ENCODE measurements around the gene TROAP.
A peak's percentile ranks its signal among the peaks of the same experiment; 100 is the strongest.

The TROAP gene

GRCh38 chr12:49344486-49345050 is 21.5 kb downstream of the TROAP start:
- DNase-seq (ENCODE audit: low read depth): no peak

- DNase-seq (ENCODE audit: low read depth): no peak
Measured at GRCh38 chr12:49345051-49345824, 22.2 kb downstream of the TROAP start.

- no peak for DNase-seq (ENCODE audit: low read depth)
Measured at GRCh38 chr12:49345825-49346658, 23.0 kb downstream of the TROAP start.

GRCh38 chr12:49346659-49347310 is 23.7 kb downstream of the TROAP start, which contains the start of gene DNAJC22:
TSS of gene DNAJC22 (plus strand) at chr12:49346888. CDS start at chr12:49348873, 1,985 bp downstream.
- DNase-seq (ENCODE audit: low read depth): no peak

- no peak for DNase-seq (ENCODE audit: low read depth)
Measured at GRCh38 chr12:49347311-49348193, 24.5 kb downstream of the TROAP start.

- DNase-seq (ENCODE audit: low read depth): no peak
Measured at GRCh38 chr12:49348781-49349180, 25.7 kb downstream of the TROAP start.

- DNase-seq (ENCODE audit: low read depth): no peak
Measured at GRCh38 chr12:49349266-49349665, 26.2 kb downstream of the TROAP start.

GRCh38 chr12:49352351-49352750 is 29.3 kb downstream of the TROAP start:
- DNase-seq (ENCODE audit: low read depth): no peak

GRCh38 chr12:49355913-49356312 is 32.9 kb downstream of the TROAP start:
- DNase-seq (ENCODE audit: low read depth): no peak

- no peak for DNase-seq (ENCODE audit: low read depth)
Measured at GRCh38 chr12:49357103-49357678, 34.1 kb downstream of the TROAP start.

- DNase-seq (ENCODE audit: low read depth): peak; percentile 62
Measured at GRCh38 chr12:49358483-49359141, 35.6 kb downstream of the TROAP start.

GRCh38 chr12:49359671-49360070 is 36.6 kb downstream of the TROAP start:
- DNase-seq (ENCODE audit: low read depth): no peak

GRCh38 chr12:49362077-49362476 is 39.0 kb downstream of the TROAP start:
- DNase-seq (ENCODE audit: low read depth): no peak

- no peak for DNase-seq (ENCODE audit: low read depth)
Measured at GRCh38 chr12:49364989-49365388, 41.9 kb downstream of the TROAP start.

GRCh38 chr12:49365542-49365941 is 42.5 kb downstream of the TROAP start:
- DNase-seq (ENCODE audit: low read depth): no peak

- no peak for DNase-seq (ENCODE audit: low read depth)
Measured at GRCh38 chr12:49366096-49366651, 43.1 kb downstream of the TROAP start.

GRCh38 chr12:49366652-49367380 is 43.8 kb downstream of the TROAP start:
- peak; percentile 89 for DNase-seq (ENCODE audit: low read depth)

GRCh38 chr12:49367381-49368239 is 44.6 kb downstream of the TROAP start, which contains the start of gene SPATS2:
TSS of gene SPATS2 (plus strand) at chr12:49367462. CDS start at chr12:49461013, 93,551 bp downstream.
- DNase-seq (ENCODE audit: low read depth): no peak

All from CMK (cell line).